HG03103 (cell line): ENCODE results near the gene PRXL2A.
"Not testable (repeated sequence)": the region's sequence is repeated elsewhere in the genome, so short reads cannot be mapped to it uniquely, and the experiment has no call there.

Experiments used
- ATAC-seq: cut with Tn5 transposase; IDR thresholded peaks from one replicate; pipeline ENCODE4 v1.9.1; 2021; ENCODE audit warnings: low read depth; ENCODE audit not compliant: unreplicated experiment

The PRXL2A gene

GRCh38 chr10:80408242-80409101, at the start of gene PRXL2A:
PRXL2A (plus strand) TSS chr10:80408551; CDS start chr10:80420468, 11,917 bp downstream.
- peak; percentile 93 for ATAC-seq

DNA sequence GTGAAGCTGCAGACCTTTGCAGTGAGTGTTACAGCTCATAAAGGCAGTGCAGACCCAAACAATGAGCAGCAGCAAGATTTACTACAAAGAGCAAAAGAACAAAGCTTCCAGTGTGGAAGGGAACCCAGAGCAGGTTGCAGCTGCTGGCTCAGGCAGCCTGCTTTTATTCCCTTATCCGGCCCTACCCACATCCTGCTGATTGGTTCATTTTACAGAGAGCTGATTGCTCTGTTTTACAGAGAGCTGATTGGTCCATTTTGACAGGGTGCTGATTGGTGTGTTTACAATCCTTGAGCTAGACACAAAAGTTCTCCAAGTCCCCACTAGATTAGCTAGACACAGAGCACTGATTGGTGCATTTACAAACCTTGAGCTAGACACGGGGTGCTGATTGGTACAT, 49.4 kb upstream of the PRXL2A start:
- ATAC-seq, result not testable (repeated sequence)

GRCh38 chr10:80359644-80360043, 48.7 kb upstream of the PRXL2A start:
- ATAC-seq, result no peak

GRCh38 chr10:80365510-80365909, 42.8 kb upstream of the PRXL2A start:
- no peak for ATAC-seq

DNA sequence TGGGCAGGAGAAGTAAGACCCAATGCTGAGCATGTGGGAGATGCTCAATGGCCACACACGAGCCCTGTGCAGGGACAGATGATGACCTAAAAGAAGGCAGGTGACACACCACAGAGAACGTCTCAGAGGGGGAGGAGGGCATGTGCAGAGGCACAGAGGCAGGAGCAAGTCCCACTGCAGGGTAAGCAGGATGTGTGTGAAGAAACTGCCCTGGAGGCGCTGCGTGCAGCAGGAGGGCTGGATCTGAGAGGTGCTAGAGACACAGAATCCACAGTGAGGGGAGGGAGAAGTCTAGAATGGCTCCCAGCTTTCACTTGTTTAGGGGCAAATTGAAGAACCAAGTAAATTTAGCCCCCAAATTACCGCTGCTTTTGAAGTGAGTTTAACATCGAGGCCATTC, 36.9 kb upstream of the PRXL2A start:
- ATAC-seq, result no peak

DNA sequence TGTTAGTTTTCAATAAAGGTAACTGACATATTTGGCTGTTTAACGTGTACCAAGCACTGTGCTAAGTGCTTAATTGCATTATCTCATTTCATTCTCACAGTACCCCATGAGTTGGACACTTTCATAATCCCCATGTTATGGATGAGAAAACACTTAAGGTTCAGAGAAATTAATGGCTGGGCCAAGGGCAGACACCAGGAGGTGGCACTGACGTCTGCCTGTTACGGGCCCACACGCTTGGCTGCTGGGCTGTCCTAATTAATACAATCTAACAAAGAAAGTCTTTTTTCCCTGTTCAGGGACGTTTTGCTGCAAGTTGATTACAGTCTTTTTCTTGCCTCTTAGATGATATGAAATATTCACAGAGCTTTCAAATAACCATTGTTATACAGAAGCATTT, 35.7 kb upstream of the PRXL2A start:
- no peak for ATAC-seq

GRCh38 chr10:80373502-80373901, 34.8 kb upstream of the PRXL2A start:
- no peak for ATAC-seq

DNA sequence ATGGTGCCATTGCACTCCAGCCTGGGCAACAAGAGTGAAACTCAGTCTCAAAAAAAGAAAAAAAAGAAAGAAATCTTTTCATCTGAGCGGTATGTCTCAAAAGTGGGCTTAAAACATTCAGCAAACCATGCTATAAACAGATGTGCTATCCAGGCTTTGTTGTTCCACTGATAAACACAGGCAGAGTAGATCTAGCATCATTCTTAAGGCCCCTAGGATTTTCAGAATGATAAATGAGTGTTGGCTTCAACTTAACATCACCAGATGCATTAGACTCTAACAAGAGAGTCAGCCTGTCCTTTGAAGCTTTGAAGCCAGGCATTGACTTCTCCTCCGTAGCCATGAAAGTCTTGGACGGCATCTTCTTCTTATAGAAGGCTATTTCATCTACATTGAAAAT, 28.6 kb upstream of the PRXL2A start:
- no peak for ATAC-seq

- ATAC-seq, result no peak
Measured at GRCh38 chr10:80380185-80380584, 28.2 kb upstream of the PRXL2A start.

DNA sequence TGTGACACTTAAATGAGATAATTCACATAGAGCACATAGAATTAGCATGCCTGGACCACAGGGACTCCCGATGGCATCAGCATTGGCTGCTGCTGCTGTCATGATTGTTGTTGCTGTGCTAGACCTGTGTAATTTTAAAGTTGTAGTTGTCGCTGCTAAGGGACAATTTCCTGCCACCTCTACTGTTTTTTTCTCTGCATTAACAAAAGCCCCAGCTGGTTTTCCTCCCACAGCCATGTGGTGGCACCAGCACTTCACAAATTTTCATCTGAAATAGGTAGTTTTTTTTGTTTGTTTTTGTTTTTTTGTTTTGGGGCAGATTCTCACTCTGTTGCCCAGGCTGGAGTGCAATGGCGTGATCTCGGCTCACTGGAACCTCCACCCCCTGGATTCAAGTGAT, 25.4 kb upstream of the PRXL2A start:
- no peak for ATAC-seq

DNA sequence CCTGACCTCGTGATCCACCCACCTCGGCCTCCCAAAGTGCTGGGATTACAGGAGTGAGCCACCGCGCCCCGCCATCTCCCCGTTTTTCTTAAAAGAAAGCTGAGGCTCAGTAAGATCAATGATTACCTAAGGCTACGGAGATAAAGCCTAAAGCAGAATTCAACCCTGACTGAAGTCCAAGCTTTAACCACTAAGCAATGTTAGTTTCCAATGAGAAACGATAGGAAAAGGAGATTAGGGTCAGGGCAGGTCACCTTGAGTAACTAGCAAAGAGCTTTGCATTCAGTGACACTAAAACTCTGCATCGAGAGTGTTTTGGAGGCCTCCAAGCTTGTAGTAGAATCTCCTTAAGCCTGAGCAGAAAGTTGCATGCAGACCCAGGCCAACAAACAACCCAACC, 17.6 kb upstream of the PRXL2A start:
- no peak for ATAC-seq

DNA sequence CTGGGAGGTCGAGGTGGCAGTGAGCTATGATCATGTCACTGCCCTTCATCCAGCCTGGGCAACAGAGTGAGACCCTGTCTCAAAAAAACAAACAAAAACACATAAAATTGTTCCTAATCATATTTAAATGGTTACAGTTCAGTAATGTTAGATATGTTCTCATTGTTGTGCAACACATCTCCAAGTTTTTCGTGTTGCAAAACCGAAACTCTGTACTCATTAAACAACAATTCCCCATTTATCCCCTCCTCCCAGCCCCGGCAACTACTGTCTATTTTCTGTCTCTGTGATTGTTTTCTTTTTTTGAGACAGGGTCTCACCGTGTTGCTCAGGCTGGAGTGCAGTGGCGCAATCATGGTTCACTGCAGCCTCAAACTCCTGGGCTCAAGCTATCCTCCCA, 16.1 kb upstream of the PRXL2A start:
- ATAC-seq, result no peak

- ATAC-seq, result no peak
Measured at GRCh38 chr10:80394358-80394916, 13.9 kb upstream of the PRXL2A start.

GRCh38 chr10:80397014-80397413, 11.3 kb upstream of the PRXL2A start:
- ATAC-seq, result no peak

GRCh38 chr10:80400136-80400804, 8.1 kb upstream of the PRXL2A start:
- ATAC-seq, result no peak

DNA sequence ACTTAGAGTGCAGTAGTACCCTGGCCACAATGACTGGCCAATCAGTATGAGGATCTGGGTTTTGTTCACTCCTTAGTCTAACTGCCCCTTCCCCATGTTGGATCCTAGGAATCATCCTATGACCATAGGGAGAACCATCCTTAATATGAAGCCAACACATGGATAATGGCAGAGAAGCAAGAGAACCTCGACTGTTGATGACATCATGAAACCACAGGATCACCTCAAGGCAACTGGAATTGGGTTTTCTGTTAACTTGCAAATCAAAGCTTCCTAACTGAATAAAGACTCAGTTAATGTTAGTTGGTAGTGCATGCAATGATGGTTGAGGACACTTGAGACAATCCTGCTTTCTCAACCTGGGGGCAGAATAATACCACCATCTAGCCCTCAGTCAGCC, 3.3 kb upstream of the PRXL2A start:
- no peak for ATAC-seq

GRCh38 chr10:80405626-80406025, 2.7 kb upstream of the PRXL2A start:
- ATAC-seq, result no peak

DNA sequence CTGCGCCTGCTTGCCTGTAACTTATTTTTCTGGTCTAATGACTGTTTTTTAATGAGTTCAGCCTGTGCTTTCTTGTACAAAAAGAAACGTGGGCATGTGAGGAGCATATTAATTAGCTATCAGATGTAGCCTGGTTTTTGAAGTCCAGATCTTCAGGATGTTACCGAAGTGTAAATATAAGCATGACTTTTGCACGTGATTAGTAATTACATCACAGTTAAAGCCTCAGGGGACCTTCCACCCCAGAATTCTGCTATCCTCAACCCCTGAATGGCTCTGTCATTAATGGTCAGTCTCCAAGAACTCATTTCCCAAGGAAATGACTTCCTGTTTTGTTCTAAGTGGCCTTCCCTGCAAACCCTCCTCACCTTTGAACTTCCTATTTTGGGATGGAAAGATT, 2.1 kb upstream of the PRXL2A start:
- ATAC-seq, result no peak

- ATAC-seq, result peak; percentile 17
Measured at GRCh38 chr10:80407812-80408241, 524 bp upstream of the PRXL2A start.

GRCh38 chr10:80409121-80409520, 770 bp downstream of the PRXL2A start:
- no peak for ATAC-seq

DNA sequence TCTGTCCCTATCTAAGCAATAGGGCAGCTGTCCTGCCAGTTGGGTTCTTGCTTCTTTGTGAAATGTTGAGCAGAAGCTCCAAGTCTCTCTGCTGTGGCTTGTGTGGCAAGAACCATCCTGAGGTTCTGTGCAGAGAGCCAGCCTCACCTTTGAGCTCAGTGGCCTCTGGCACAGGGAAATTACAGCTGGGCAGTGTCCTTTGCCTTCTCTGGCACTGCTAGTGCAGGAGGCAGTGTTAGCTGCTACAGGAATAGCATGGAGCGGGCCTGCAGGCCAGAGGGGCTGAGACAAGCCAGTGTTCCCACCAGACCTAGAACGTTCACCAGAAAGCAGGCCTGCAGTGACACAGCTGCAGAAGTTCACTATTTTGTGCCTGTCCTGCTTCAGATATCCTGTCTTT, 1.8 kb downstream of the PRXL2A start:
- no peak for ATAC-seq
